Keratinocyte (primary cell): Measurements from ENCODE around the gene MED25. TPM values are rescaled to one million over a fixed set of nuclear protein-coding genes. Genes with fewer than 3 reads are reported as not detected.

Experiments used
- DNase-seq: peaks from one replicate; pipeline ENCODE4 v3.0.0-alpha.2; 2011; ENCODE audit warnings: low read depth, missing footprints, low spot score
- FAIRE-seq: peaks from 2 replicates; lab custom pipeline; 2011; peaks lifted over from hg19 to GRCh38; lab: Jason Lieb, UNC
- H2AFZ ChIP-seq: 2 replicates; pipeline ENCODE4 v1.6.0; 2012; ENCODE audit warnings: low read length, control low read depth, inconsistent platforms; ENCODE audit not compliant: control insufficient read depth
- H3K27ac ChIP-seq: 2 replicates; pipeline ENCODE4 v1.5.1; 2011; ENCODE audit warnings: low read length; ENCODE audit not compliant: control insufficient read depth, insufficient read depth
- H3K27me3 ChIP-seq: 3 replicates; pipeline ENCODE4 v1.6.0; 2011; ENCODE audit warnings: low read length; ENCODE audit not compliant: control insufficient read depth, insufficient read depth; ENCODE audit errors: extremely low read depth
- H3K36me3 ChIP-seq, 2 experiments: 2 replicates in 1 of 2; 3 replicates in 1 of 2; pipeline ENCODE4 v1.5.1; 2011; ENCODE audit warnings: low read length in 2 of 2, mild to moderate bottlenecking in 1 of 2; ENCODE audit not compliant: control insufficient read depth in 2 of 2, insufficient read depth in 2 of 2; ENCODE audit errors: extremely low read depth in 1 of 2
- H3K4me1 ChIP-seq: 3 replicates; pipeline ENCODE4 v1.5.1; 2011; ENCODE audit warnings: low read length; ENCODE audit not compliant: control insufficient read depth, insufficient read depth; ENCODE audit errors: extremely low read depth
- H3K4me2 ChIP-seq: 3 replicates; pipeline ENCODE4 v1.6.0; 2011; ENCODE audit warnings: low read depth, low read length; ENCODE audit not compliant: control insufficient read depth, insufficient read depth; ENCODE audit errors: extremely low read depth
- H3K4me3 ChIP-seq, 3 experiments: fragments of 200-600 bp in 1 of 3; sonication (generic) in 1 of 3; 2 replicates in 2 of 3; 3 replicates in 1 of 3; pipeline ENCODE4 v1.5.1; 2011 to 2016; ENCODE audit warnings: low read length in 3 of 3, mild to moderate bottlenecking in 3 of 3, control low read depth in 2 of 3, inconsistent platforms in 1 of 3, low read depth in 1 of 3, mixed read lengths in 1 of 3, mixed run types in 1 of 3, moderate library complexity in 1 of 3; ENCODE audit not compliant: control insufficient read depth in 2 of 3, insufficient read depth in 2 of 3; ENCODE audit errors: extremely low read depth in 1 of 3
- H3K79me2 ChIP-seq: 2 replicates; pipeline ENCODE4 v1.6.0; 2012; ENCODE audit warnings: low read length; ENCODE audit not compliant: control insufficient read depth, insufficient read depth
- H3K9ac ChIP-seq: 3 replicates; pipeline ENCODE4 v1.6.0; 2011; ENCODE audit warnings: low read length; ENCODE audit not compliant: control insufficient read depth, insufficient read depth; ENCODE audit errors: extremely low read depth
- H3K9me1 ChIP-seq: 3 replicates; pipeline ENCODE4 v1.6.0; 2011; ENCODE audit warnings: low read length; ENCODE audit not compliant: control insufficient read depth, insufficient read depth; ENCODE audit errors: extremely low read depth
- H3K9me3 ChIP-seq: 2 replicates; pipeline ENCODE4 v1.5.1; 2012; ENCODE audit warnings: low read depth, low read length; ENCODE audit not compliant: control insufficient read depth
- H4K20me1 ChIP-seq: 3 replicates; pipeline ENCODE4 v1.6.0; 2011; ENCODE audit warnings: low read length; ENCODE audit not compliant: control insufficient read depth, insufficient read depth; ENCODE audit errors: extremely low read depth
- EZH2 ChIP-seq: IDR thresholded peaks from one replicate; pipeline ENCODE4 v1.6.1; 2012; ENCODE audit warnings: inconsistent platforms, mild to moderate bottlenecking, low read length, moderate library complexity
- dilution Hi-C: fragments of 300-500 bp; cut with MboI; formaldehyde crosslinking; loops from one replicate; pipeline ENCODE4 v1.7.0; 2020; ENCODE audit warnings: low sequenced_read_pairs; ENCODE audit not compliant: extremely low pct_ligation_motif_present
- polyA plus RNA-seq, 5 experiments: library from polyadenylated mRNA; depleted of rRNA in 3 of 5; stranded (reverse) in 3 of 5; stranded (forward) in 1 of 5; unstranded in 1 of 5; fragments of >200 nt; gene quantifications; 1 replicate in 1 of 5; 2 replicates in 3 of 5; 3 replicates in 1 of 5; pipeline versions ENCODE4 v1.2.1 to v1.2.3, GENCODE V29; 2011 to 2012; ENCODE audit warnings: missing spikeins in 2 of 5, low read depth in 1 of 5, low replicate concordance in 1 of 5
- TF ChIP-seq, protein P1 (sequence below), 3 experiments: IDR thresholded peaks in 1 of 3; conservative IDR thresholded peaks in 1 of 3; optimal IDR thresholded peaks in 1 of 3; 2 replicates in 2 of 3; 3 replicates in 1 of 3; pipeline versions ENCODE3 to v1.5.1; 2011; ENCODE audit warnings: low read length in 3 of 3, mild to moderate bottlenecking in 3 of 3, moderate library complexity in 2 of 3, control low read depth in 1 of 3, inconsistent platforms in 1 of 3; ENCODE audit not compliant: insufficient read depth in 2 of 3; ENCODE audit errors: extremely low read depth in 1 of 3

MED25 gene
- polyA plus RNA-seq, 1 donor (not counting 4 experiments of a cell fraction or from before 2014, with no cell fraction given): 12.5 TPM

DNA sequence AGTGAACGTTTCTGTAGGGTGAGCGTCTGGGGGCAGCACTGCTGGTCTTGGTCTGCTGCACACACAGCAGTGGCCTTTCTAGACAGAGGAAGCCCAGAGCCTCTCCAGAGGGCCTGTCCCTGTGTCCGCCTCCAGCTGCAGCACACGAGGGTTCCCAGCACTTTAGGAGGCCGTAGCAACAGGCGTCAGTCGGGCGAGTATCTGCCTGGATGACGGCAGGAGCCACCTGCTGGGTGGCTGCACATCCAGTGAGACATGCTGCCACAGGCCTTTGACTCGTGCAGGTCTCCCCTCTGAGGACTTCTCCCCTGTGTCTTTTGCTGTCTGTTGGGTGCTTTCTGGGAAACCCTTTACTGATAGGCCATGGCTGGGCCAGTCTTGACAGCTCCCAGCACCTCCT, 29.2 kb upstream of the MED25 start:
- H3K36me3 ChIP-seq: peaks cover 17 to 23% of the 10 kb centered on the region in 2 experiments
- dilution Hi-C loops: no loop called here
- peaks cover 3% of the 10 kb centered on the region for H4K20me1 ChIP-seq

DNA sequence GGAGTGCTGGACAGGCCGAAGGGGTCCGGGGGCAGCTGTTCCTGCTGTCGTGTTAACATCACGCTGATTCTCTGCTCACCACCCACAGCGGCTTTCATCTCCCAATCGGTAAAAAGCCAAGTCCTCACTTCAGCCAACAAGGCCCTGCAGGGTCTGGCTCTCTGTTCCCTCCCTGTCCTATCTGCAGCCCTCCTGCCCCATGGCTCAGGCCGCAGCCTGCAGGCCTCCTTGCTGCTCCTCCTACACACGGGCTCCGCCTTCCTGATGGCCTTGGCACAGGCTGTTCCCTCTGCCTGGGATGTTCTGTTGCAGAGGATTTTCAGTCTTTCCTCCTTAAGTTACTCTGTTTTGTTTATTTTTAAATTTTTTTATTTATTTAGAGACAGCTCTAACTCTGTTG, 27.2 kb upstream of the MED25 start:
- Histone ChIP-seq H3K4me3 (no peak overlapping the region), H3K9ac (no peak overlapping the region), H4K20me1 (no peaks in the 10 kb centered on the region), H3K79me2 (peaks cover 5% of the 10 kb centered on the region), H2AFZ (no peak overlapping the region), H3K27me3 (no peaks in the 10 kb centered on the region), H3K36me3 (peaks cover 25 to 33% of the 10 kb centered on the region in 2 experiments), H3K4me1 (no peaks in the 10 kb centered on the region), H3K9me1 (peaks cover 2% of the 10 kb centered on the region), H3K4me2 (no peak overlapping the region), H3K27ac (no peak overlapping the region), H3K9me3 (no peaks in the 10 kb centered on the region)
- DNase-seq: no peak
- dilution Hi-C loops: no loop called here
- FAIRE-seq: no peak
- TF ChIP-seq, protein P1, sequence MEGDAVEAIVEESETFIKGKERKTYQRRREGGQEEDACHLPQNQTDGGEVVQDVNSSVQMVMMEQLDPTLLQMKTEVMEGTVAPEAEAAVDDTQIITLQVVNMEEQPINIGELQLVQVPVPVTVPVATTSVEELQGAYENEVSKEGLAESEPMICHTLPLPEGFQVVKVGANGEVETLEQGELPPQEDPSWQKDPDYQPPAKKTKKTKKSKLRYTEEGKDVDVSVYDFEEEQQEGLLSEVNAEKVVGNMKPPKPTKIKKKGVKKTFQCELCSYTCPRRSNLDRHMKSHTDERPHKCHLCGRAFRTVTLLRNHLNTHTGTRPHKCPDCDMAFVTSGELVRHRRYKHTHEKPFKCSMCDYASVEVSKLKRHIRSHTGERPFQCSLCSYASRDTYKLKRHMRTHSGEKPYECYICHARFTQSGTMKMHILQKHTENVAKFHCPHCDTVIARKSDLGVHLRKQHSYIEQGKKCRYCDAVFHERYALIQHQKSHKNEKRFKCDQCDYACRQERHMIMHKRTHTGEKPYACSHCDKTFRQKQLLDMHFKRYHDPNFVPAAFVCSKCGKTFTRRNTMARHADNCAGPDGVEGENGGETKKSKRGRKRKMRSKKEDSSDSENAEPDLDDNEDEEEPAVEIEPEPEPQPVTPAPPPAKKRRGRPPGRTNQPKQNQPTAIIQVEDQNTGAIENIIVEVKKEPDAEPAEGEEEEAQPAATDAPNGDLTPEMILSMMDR (optimal IDR thresholded peaks at IDR 0.05 in 1 of 3, IDR thresholded peaks at IDR 0.05 in 1 of 3, conservative IDR thresholded peaks at IDR 0.05 in 1 of 3; ENCODE audit: extremely low read depth in 1 of 3, insufficient read depth in 2 of 3, low read length in 3 of 3): no peak
- TF ChIP-seq EZH2: no peak

More for the DNA sequence above, 29.2 kb upstream of the MED25 start:
- Histone ChIP-seq H3K27me3 (no peaks in the 10 kb centered on the region), H3K4me3 (no peak overlapping the region), H3K4me2 (no peak overlapping the region), H3K9ac (no peak overlapping the region), H3K27ac (no peak overlapping the region), H3K9me1 (peaks cover 2% of the 10 kb centered on the region), H3K9me3 (no peaks in the 10 kb centered on the region), H2AFZ (no peak overlapping the region), H3K4me1 (no peaks in the 10 kb centered on the region), H3K79me2 (peaks cover 5% of the 10 kb centered on the region)
- FAIRE-seq (no peak), DNase-seq (no peak)
- TF ChIP-seq EZH2: no peak
- TF ChIP-seq, protein P1 (optimal IDR thresholded peaks at IDR 0.05 in 1 of 3, IDR thresholded peaks at IDR 0.05 in 1 of 3, conservative IDR thresholded peaks at IDR 0.05 in 1 of 3; ENCODE audit: extremely low read depth in 1 of 3, insufficient read depth in 2 of 3, low read length in 3 of 3): no peak
